ENCODE data around the gene KCNIP4. TPM values are rescaled to one million over a fixed set of nuclear protein-coding genes. Genes with fewer than 3 reads are reported as not detected.

Gene KCNIP4
- total and polyA plus RNA-seq, 7 donors = 0.03 TPM; not detected in 6

DNA sequence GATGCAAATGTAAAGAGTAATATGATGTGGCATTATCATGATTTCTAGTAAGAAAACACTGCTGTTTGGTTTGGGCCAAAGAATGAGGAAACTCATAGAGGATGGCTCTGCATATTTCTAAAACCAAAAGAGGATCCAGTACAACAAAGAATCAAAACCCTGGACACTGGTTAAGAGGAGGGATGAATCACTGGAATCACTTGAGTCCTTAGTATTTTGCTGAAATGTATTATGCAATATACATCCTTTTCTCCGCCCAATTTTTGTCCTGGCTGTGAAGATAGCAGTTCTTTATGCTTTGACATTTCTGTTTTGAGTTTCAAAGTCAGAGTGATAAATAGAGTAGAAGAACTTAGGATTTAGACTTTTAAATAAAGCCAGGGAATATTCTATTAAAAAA lies 902.4 kb downstream of the KCNIP4 start:
- TF ChIP-seq, protein P1, sequence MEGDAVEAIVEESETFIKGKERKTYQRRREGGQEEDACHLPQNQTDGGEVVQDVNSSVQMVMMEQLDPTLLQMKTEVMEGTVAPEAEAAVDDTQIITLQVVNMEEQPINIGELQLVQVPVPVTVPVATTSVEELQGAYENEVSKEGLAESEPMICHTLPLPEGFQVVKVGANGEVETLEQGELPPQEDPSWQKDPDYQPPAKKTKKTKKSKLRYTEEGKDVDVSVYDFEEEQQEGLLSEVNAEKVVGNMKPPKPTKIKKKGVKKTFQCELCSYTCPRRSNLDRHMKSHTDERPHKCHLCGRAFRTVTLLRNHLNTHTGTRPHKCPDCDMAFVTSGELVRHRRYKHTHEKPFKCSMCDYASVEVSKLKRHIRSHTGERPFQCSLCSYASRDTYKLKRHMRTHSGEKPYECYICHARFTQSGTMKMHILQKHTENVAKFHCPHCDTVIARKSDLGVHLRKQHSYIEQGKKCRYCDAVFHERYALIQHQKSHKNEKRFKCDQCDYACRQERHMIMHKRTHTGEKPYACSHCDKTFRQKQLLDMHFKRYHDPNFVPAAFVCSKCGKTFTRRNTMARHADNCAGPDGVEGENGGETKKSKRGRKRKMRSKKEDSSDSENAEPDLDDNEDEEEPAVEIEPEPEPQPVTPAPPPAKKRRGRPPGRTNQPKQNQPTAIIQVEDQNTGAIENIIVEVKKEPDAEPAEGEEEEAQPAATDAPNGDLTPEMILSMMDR (IDR thresholded peaks at IDR 0.05) = no peak
- ATAC-seq (no peak), DNase-seq (no peak)
- WGBS, 3 donors = 90 to 92% (median 91%) methylated on average over 1 of the region's 1 CpG
- no peaks in the 10 kb centered on the region for H3K36me3 ChIP-seq (ENCODE audit: insufficient read depth in 1 of 2, low read depth in 1 of 2)
- no peaks in the 10 kb centered on the region for H3K4me1 ChIP-seq
- intact Hi-C loops (cut with DNase I) = no loop called here
- no peak overlapping the region for H3K4me3 ChIP-seq
- no peaks in the 10 kb centered on the region for H3K27me3 ChIP-seq (ENCODE audit: insufficient read depth in 3 of 3, low read length in 2 of 3)
- no peak overlapping the region for H3K27ac ChIP-seq
- no peaks in the 10 kb centered on the region for H3K9me3 ChIP-seq

DNA sequence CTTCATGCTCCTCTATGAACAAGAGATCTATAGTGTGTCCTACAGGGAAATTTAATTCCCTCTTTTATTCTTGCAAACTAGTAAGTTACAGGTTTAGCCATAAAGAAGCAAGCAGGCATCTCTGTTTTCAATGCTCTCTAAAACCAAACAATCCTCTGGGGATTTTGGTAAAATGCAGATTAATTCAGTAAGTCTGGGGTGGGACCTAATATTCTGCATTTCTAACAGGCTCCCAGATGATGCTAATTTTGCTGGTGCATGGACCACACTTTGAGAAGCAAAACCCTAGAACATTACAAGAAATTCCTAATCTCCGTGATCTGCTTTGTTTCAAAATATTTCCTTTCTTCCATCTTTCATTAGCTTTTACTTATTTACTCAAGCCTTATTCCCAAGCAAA lies 903.5 kb downstream of the KCNIP4 start:
- H3K4me1 ChIP-seq = no peaks in the 10 kb centered on the region
- ATAC-seq (no peak), DNase-seq (no peak)
- H3K9me3 ChIP-seq = no peaks in the 10 kb centered on the region
- intact Hi-C loops (cut with DNase I) = no loop called here
- 86 to 97% (median 93%) methylated on average over 1 of the region's 1 CpG for WGBS, 3 donors
- H3K4me3 ChIP-seq = no peak overlapping the region
- H3K27ac ChIP-seq = no peak overlapping the region
- TF ChIP-seq, protein P1 (IDR thresholded peaks at IDR 0.05) = no peak
- no peaks in the 10 kb centered on the region for H3K36me3 ChIP-seq (ENCODE audit: insufficient read depth in 1 of 2, low read depth in 1 of 2)
- no peaks in the 10 kb centered on the region for H3K27me3 ChIP-seq (ENCODE audit: insufficient read depth in 3 of 3, low read length in 2 of 3)

DNA sequence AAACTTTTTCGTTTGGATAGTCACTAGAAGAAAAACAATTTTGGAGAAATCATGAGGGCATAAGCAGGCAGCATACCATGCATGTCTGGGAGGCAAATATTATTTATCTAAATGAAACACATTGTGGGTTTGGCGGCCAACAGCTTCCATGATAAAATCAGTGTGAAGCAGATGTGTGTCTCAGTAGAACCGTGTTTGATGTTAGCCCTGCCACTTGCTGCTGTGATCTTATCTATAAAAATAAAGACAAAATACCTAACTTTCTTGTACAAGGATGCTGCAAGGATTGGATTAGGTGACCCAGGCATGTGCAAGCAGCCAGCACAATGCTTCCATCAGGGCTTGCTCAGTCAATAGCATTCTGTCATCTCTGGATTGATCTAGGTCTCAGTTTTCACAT lies 906.9 kb downstream of the KCNIP4 start:
- DNase-seq (no peak), ATAC-seq (no peak)
- H3K4me1 ChIP-seq = no peaks in the 10 kb centered on the region
- no peaks in the 10 kb centered on the region for H3K36me3 ChIP-seq (ENCODE audit: insufficient read depth in 1 of 2, low read depth in 1 of 2)
- H3K9me3 ChIP-seq = no peaks in the 10 kb centered on the region
- H3K4me3 ChIP-seq = no peak overlapping the region
- H3K27me3 ChIP-seq (ENCODE audit: insufficient read depth in 3 of 3, low read length in 2 of 3) = no peaks in the 10 kb centered on the region
- WGBS, 3 donors = 53 to 66% (median 55%) methylated on average over 3 of the region's 3 CpGs
- H3K27ac ChIP-seq = no peak overlapping the region
- intact Hi-C loops (cut with DNase I) = no loop called here
- TF ChIP-seq, protein P1 (IDR thresholded peaks at IDR 0.05) = no peak

DNA sequence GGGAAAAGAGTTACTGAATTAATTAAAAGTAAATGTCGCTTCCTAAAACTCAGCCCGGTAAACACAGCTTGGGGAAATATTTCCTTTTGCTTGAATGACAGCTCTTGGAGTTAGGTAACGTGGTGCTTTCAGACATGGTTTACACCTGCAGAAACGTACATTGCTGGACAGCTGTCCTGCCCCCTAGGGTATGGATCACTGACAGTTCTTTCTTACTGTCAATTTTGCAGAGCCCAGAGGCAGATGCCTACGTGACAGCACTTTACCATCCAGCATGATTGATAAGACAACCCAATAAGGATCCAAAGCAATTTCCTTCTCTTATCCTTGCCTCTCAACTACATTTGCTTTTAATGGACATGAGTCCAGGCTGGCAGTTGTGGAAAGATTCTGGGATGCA lies 913.8 kb downstream of the KCNIP4 start:
- 60 to 64% (median 64%) methylated on average over 5 of the region's 5 CpGs for WGBS, 3 donors
- no peak overlapping the region for H3K4me3 ChIP-seq
- H3K27me3 ChIP-seq (ENCODE audit: insufficient read depth in 3 of 3, low read length in 2 of 3) = no peaks in the 10 kb centered on the region
- ATAC-seq (no peak), DNase-seq (no peak)
- H3K4me1 ChIP-seq = no peaks in the 10 kb centered on the region
- no peak overlapping the region for H3K27ac ChIP-seq
- TF ChIP-seq, protein P1 (IDR thresholded peaks at IDR 0.05) = no peak
- H3K9me3 ChIP-seq = no peaks in the 10 kb centered on the region
- no peaks in the 10 kb centered on the region for H3K36me3 ChIP-seq (ENCODE audit: insufficient read depth in 1 of 2, low read depth in 1 of 2)
- intact Hi-C loops (cut with DNase I) = no loop called here

DNA sequence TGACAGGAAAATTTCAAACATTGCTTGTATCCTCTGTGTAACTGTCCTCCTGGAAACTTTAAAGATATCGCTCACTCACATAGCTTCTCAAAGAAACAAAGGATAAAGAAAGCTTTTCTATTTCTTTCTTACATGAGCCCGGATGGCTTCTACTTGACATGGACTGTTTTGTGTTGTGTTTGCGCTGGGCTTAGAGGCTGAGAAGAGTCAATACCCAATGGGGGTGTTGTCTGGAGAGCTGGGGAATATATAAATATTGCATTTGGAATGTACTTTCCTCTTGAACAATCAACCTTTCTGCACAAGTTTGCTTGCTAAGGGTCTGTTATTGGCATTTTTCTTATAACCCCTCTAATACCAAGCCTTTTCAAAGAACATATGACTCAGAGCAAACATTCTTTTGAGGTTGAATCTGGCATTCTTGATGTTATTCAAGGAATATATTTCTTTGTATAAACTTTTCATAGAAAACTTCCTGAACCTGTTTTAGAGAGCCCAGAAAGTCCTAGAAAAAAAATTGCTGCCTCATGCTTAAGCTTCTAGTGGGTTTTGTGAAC lies 916.4 kb downstream of the KCNIP4 start:
- Histone ChIP-seq H3K36me3 (ENCODE audit: insufficient read depth in 1 of 2, low read depth in 1 of 2) (no peaks in the 10 kb centered on the region), H3K27ac (no peak overlapping the region), H3K27me3 (ENCODE audit: insufficient read depth in 3 of 3, low read length in 2 of 3) (no peaks in the 10 kb centered on the region), H3K4me1 (no peaks in the 10 kb centered on the region), H3K9me3 (no peaks in the 10 kb centered on the region), H3K4me3 (no peak overlapping the region)
- DNase-seq = no peak
- TF ChIP-seq, protein P1 (IDR thresholded peaks at IDR 0.05) = no peak
- no peak for ATAC-seq
- intact Hi-C loops (cut with DNase I) = no loop called here
- WGBS, 3 donors = 88 to 92% (median 89%) methylated on average over 3 of the region's 3 CpGs

All from psoas muscle (tissue), 8 donors.